Gastrocnemius medialis (tissue), 4 donors: Measurements from ENCODE around the gene YIF1A. TPM values are rescaled to one million over a fixed set of nuclear protein-coding genes. Genes with fewer than 3 reads are reported as not detected.

Experiments
- ATAC-seq, 2 donors: fragments of 150-250 bp; one replicate each; pipeline ENCODE4 v1.9.1; 2016
- DNase-seq, 2 donors: peaks; one replicate each; pipeline ENCODE4 v3.0.0-alpha.2; 2019
- H3K27ac ChIP-seq, 4 donors: fragments of 200-600 bp; sonication (generic); 1 replicate in 1 of 4; 2 replicates in 3 of 4; pipeline ENCODE4 v1.5.1; 2016 to 2018; ENCODE audit warnings: mild to moderate bottlenecking in 2 of 4, moderate library complexity in 1 of 4
- H3K27me3 ChIP-seq, 3 donors: fragments of 200-600 bp; sonication (generic) in 2 of 3; 1 replicate in 1 of 3; 2 replicates in 2 of 3; pipeline versions ENCODE4 v1.5.1 to v1.6.0; 2016 to 2019; ENCODE audit warnings: mild to moderate bottlenecking in 1 of 3, moderate library complexity in 1 of 3
- H3K36me3 ChIP-seq, 2 donors: fragments of 200-600 bp; sonication (generic) in 1 of 2; one replicate each; pipeline ENCODE4 v1.5.1; 2017 to 2018
- H3K4me1 ChIP-seq, 2 donors: fragments of 200-600 bp; sonication (generic) in 1 of 2; one replicate each; pipeline ENCODE4 v1.5.1; 2016 to 2017; ENCODE audit warnings: mild to moderate bottlenecking in 2 of 2
- H3K4me3 ChIP-seq, 4 donors: fragments of 200-600 bp; sonication (generic) in 3 of 4; 1 replicate in 1 of 4; 2 replicates in 3 of 4; pipeline ENCODE4 v1.5.1; 2016 to 2019; ENCODE audit warnings: mild to moderate bottlenecking in 2 of 4
- H3K9me3 ChIP-seq, 3 donors: fragments of 200-600 bp; sonication (generic) in 2 of 3; 1 replicate in 1 of 3; 2 replicates in 2 of 3; pipeline ENCODE4 v1.5.1; 2016 to 2019
- POLR2A ChIP-seq, 2 donors: fragments of 450-650 bp; IDR thresholded peaks; one replicate each; pipeline ENCODE4 v1.6.1; 2017; ENCODE audit warnings: antibody characterized with exemption in 2 of 2, mild to moderate bottlenecking in 2 of 2, moderate library complexity in 2 of 2
- in situ Hi-C, 4 donors: fragments of 200-750 bp; cut with MboI; loops; one replicate each; pipeline versions ENCODE4 v1.15.0 to v1.8.0; 2017; ENCODE audit warnings: low sequenced_read_pairs in 4 of 4
- intact Hi-C: fragments of 100-400 bp; cut with DNase I; formaldehyde crosslinking; loops from one replicate; pipeline ENCODE4 v1.15.1; 2023; ENCODE audit warnings: low total_unique reads
- total RNA-seq, 4 donors: library from RNA; depleted of rRNA; stranded (reverse); fragments of >200 nt; gene quantifications; one replicate each; pipeline versions ENCODE4 v1.1.0 to v1.2.3, GENCODE V29; 2016
- TF ChIP-seq, protein P1 (sequence below), 5 experiments: fragments of 450-650 bp in 3 of 5; fragments of 200-600 bp in 2 of 5; sonication (generic) in 2 of 5; IDR thresholded peaks in 4 of 5; conservative IDR thresholded peaks in 1 of 5; 1 replicate in 4 of 5; 2 replicates in 1 of 5; pipeline ENCODE4 v1.5.1; 2016 to 2019; ENCODE audit warnings: antibody characterized with exemption in 5 of 5, mild to moderate bottlenecking in 3 of 5, moderate library complexity in 3 of 5

YIF1A gene
- total RNA-seq, 4 donors from 2014 or later, result 106 to 137 (median 113) TPM

DNA sequence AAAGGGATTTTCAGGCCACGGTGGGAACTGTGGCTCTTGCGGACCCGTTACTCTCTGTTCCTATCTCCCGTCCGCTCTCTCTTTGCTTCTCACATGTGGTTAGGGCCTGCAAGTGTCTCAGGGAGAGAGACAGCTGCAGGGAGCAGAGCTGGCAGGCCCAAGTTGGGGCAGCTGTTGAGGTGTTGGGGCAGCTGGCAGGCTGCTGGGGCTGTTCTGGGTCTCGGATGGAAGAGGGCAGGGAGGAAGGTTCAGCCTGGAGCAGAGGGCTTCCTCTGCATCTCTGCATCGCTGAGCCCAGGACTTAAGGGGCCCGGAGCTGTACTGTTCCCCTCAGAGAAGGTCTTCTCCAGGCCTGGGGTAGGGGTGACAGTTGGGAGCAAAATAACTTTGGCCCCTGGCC lies 13.5 kb downstream of the YIF1A start:
- Histone ChIP-seq H3K27ac (no peak overlapping the region), H3K9me3 (no peaks in the 10 kb centered on the region), H3K27me3 (no peaks in the 10 kb centered on the region), H3K4me1 (peaks cover 6 to 7% of the 10 kb centered on the region in 2 donors), H3K4me3 (no peak overlapping the region), H3K36me3 (peaks cover 0 to 49% of the 10 kb centered on the region in 2 donors)
- ATAC-seq (no peak), DNase-seq (no peak)
- intact Hi-C loops, result no loop called here
- in situ Hi-C loops, result no loop called here
- TF ChIP-seq POLR2A (IDR thresholded peaks at IDR 0.05), result no peak
- TF ChIP-seq, protein P1, sequence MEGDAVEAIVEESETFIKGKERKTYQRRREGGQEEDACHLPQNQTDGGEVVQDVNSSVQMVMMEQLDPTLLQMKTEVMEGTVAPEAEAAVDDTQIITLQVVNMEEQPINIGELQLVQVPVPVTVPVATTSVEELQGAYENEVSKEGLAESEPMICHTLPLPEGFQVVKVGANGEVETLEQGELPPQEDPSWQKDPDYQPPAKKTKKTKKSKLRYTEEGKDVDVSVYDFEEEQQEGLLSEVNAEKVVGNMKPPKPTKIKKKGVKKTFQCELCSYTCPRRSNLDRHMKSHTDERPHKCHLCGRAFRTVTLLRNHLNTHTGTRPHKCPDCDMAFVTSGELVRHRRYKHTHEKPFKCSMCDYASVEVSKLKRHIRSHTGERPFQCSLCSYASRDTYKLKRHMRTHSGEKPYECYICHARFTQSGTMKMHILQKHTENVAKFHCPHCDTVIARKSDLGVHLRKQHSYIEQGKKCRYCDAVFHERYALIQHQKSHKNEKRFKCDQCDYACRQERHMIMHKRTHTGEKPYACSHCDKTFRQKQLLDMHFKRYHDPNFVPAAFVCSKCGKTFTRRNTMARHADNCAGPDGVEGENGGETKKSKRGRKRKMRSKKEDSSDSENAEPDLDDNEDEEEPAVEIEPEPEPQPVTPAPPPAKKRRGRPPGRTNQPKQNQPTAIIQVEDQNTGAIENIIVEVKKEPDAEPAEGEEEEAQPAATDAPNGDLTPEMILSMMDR (IDR thresholded peaks at IDR 0.05 in 4 of 5, conservative IDR thresholded peaks at IDR 0.05 in 1 of 5), result no peak

DNA sequence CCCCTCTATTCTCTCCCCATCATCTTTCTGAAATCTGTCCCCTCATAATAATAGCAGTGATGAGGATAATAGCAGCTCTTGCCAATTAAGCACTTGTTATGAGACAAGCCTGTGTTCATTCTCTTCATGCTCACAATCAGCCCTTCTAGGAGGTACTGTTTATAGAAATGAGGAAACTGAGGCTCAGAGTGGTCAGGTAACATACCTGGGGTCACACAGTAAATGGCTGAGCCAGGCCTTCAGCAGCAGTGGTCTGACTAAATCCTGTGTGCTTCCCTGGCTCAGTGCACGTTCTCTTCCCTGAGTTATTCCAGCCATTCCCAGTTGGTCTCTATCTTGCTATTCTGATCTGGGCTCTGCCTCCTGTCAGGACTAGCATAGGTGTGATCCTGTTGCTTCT lies 14.7 kb downstream of the YIF1A start:
- peaks cover 17 to 18% of the 10 kb centered on the region in 2 donors for H3K4me1 ChIP-seq
- ATAC-seq (no peak), DNase-seq (no peak)
- no peaks in the 10 kb centered on the region for H3K9me3 ChIP-seq
- H3K36me3 ChIP-seq, result peaks cover 0 to 49% of the 10 kb centered on the region in 2 donors
- intact Hi-C loops (no loop called here), in situ Hi-C loops (no loop called here)
- H3K27ac ChIP-seq, result no peak overlapping the region
- H3K4me3 ChIP-seq, result no peak overlapping the region
- no peaks in the 10 kb centered on the region for H3K27me3 ChIP-seq
- TF ChIP-seq, protein P1 (IDR thresholded peaks at IDR 0.05 in 4 of 5, conservative IDR thresholded peaks at IDR 0.05 in 1 of 5), result no peak
- no peak for TF ChIP-seq POLR2A (IDR thresholded peaks at IDR 0.05)

DNA sequence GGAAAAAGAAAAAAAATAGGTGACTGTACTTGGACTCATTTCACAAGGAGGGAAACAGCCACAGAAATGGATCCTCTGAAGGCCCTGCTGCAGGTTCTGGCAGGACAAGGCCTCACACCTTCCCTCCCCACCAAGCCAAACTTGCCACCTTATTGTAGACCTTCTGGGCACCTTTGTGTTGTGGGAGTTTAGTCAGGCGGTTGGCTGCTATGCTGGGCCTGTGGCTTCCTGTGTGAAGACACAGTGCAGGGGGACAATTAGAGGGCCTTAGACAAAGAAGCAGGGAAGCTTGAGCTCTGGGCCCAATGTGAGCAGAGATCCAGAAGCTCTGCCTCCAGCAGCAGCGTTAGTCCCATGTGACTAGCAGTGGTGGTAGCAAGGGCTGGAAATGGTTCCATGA lies 16.3 kb downstream of the YIF1A start:
- in situ Hi-C loops, result no loop called here
- Histone ChIP-seq H3K4me3 (no peak overlapping the region), H3K27ac (no peak overlapping the region), H3K4me1 (peaks cover 17% of the 10 kb centered on the region in 2 donors), H3K36me3 (peaks cover 0 to 49% of the 10 kb centered on the region in 2 donors), H3K27me3 (no peaks in the 10 kb centered on the region), H3K9me3 (no peaks in the 10 kb centered on the region)
- ATAC-seq (no peak), DNase-seq (no peak)
- intact Hi-C loops, result no loop called here
- no peak for TF ChIP-seq POLR2A (IDR thresholded peaks at IDR 0.05)
- TF ChIP-seq, protein P1 (IDR thresholded peaks at IDR 0.05 in 4 of 5, conservative IDR thresholded peaks at IDR 0.05 in 1 of 5), result no peak

DNA sequence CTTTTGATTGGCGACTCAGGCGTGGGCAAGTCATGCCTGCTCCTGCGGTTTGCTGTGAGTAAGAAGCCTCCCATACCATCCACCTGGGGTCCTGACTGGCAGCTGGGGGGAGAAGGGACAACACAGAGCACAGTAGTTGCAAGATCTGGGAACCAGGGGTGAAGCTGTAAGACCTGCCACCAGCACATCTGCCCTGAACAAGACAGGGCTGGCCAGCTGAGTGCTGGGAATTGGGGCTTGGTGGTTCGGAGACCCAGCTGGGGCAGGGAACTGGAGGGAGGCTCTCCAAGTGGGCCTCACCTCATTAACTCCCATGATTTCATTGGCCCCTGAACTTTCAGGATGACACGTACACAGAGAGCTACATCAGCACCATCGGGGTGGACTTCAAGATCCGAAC lies 17.1 kb downstream of the YIF1A start:
- Histone ChIP-seq H3K4me1 (peaks cover 18 to 22% of the 10 kb centered on the region in 2 donors), H3K4me3 (no peak overlapping the region), H3K9me3 (no peaks in the 10 kb centered on the region), H3K27me3 (no peaks in the 10 kb centered on the region), H3K27ac (no peak overlapping the region), H3K36me3 (peaks cover 0 to 49% of the 10 kb centered on the region in 2 donors)
- TF ChIP-seq POLR2A (IDR thresholded peaks at IDR 0.05), result no peak
- TF ChIP-seq, protein P1 (IDR thresholded peaks at IDR 0.05 in 4 of 5, conservative IDR thresholded peaks at IDR 0.05 in 1 of 5), result no peak
- ATAC-seq (no peak), DNase-seq (no peak)
- intact Hi-C loops, result no loop called here
- in situ Hi-C loops, result no loop called here
